Measurements from ENCODE around the gene BCAS1.
A peak's percentile ranks its signal among the peaks of the same experiment; 100 is the strongest.

The BCAS1 gene

DNA sequence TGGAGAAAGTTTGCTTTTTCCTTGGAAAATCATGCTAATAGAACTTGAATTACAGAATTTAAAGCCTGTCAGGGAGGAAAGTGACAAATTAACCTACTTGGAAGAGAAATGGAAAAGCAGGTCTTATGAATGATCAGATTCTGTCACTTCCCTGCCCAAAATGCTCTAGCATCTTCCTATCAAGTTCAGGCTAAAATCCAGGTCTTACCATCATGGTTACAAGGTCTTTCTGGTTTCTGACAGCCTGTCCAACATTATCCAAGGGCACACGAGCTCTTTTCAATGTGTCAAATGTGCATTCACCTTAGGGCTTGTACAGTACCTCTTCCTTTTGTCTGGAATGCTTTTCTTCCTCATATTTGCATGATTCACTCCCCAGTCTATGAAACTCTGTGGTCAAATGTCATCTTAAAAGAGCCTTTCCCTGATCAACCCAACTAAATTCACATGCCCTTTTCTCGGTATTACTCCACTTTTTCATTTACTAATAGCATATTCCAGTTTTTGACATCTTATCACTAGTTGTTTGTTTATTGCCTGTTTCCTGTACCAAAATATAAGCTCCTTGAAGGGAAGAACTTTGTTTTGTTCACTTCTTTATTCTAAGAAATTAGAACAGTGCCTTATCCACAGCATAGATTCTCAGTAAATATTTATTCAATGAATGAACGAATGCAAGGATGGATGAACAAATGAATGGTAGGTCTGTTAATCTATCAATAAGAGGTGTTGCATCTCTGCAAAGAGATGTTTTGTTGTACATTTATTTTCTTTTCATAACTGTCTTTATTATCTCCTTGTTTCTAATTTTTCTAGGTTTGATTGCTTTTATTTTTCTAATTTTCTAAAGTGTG, 139.5 kb downstream of the BCAS1 start:
- Mint-ChIP-seq H3K4me3 (no peak overlapping the region), H3K27me3 (ENCODE audit: low read depth, poor library complexity) (peaks cover 4% of the 10 kb centered on the region), H3K36me3 (ENCODE audit: low read depth) (no peaks in the 10 kb centered on the region), H3K4me1 (peaks cover 32% of the 10 kb centered on the region), H3K27ac (no peak overlapping the region), H3K9me3 (no peaks in the 10 kb centered on the region)
- TF ChIP-seq CTCF (IDR thresholded peaks at IDR 0.05), result no peak
- no peak for DNase-seq

- Mint-ChIP-seq H3K27me3 (ENCODE audit: low read depth, poor library complexity) (peaks cover 4% of the 10 kb centered on the region), H3K27ac (no peak overlapping the region), H3K9me3 (no peaks in the 10 kb centered on the region), H3K4me1 (peaks cover 27% of the 10 kb centered on the region), H3K36me3 (ENCODE audit: low read depth) (no peaks in the 10 kb centered on the region), H3K4me3 (no peak overlapping the region)
- DNase-seq, result no peak
- no peak for TF ChIP-seq CTCF (IDR thresholded peaks at IDR 0.05)
Measured at GRCh38 chr20:53929974-53930650, 140.3 kb downstream of the BCAS1 start.

GRCh38 chr20:53929399-53929798, 141.0 kb downstream of the BCAS1 start:
- no peaks in the 10 kb centered on the region for H3K9me3 Mint-ChIP-seq
- H3K4me1 Mint-ChIP-seq, result peaks cover 20% of the 10 kb centered on the region
- DNase-seq, result no peak
- H3K27ac Mint-ChIP-seq, result no peak overlapping the region
- no peaks in the 10 kb centered on the region for H3K36me3 Mint-ChIP-seq (ENCODE audit: low read depth)
- no peak overlapping the region for H3K4me3 Mint-ChIP-seq
- no peak for TF ChIP-seq CTCF (IDR thresholded peaks at IDR 0.05)
- no peaks in the 10 kb centered on the region for H3K27me3 Mint-ChIP-seq (ENCODE audit: low read depth, poor library complexity)

DNA sequence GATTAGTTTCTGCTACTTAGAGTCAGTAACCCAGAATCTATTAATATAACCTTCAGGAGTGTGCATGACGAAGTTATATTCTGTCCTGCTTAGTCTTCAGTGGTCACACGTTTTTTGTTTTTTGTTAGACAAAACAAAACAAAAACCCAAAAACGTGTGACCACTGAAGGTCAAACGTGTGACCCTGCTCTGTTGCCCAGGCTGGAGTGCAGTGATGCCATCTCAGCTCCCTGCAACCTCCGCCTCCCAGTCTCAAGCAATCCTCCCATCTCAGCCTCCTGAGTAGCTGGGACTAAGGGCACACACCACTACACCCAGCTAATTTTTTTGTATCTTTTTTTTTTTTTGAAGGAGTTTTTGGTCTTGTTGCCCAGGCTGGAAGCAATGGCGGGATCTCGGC, 142.4 kb downstream of the BCAS1 start:
- Mint-ChIP-seq H3K4me3 (no peak overlapping the region), H3K36me3 (ENCODE audit: low read depth) (no peaks in the 10 kb centered on the region), H3K27ac (no peak overlapping the region), H3K9me3 (peaks cover 7% of the 10 kb centered on the region), H3K4me1 (peaks cover 14% of the 10 kb centered on the region), H3K27me3 (ENCODE audit: low read depth, poor library complexity) (no peaks in the 10 kb centered on the region)
- TF ChIP-seq CTCF (IDR thresholded peaks at IDR 0.05), result no peak
- DNase-seq, result no peak

DNA sequence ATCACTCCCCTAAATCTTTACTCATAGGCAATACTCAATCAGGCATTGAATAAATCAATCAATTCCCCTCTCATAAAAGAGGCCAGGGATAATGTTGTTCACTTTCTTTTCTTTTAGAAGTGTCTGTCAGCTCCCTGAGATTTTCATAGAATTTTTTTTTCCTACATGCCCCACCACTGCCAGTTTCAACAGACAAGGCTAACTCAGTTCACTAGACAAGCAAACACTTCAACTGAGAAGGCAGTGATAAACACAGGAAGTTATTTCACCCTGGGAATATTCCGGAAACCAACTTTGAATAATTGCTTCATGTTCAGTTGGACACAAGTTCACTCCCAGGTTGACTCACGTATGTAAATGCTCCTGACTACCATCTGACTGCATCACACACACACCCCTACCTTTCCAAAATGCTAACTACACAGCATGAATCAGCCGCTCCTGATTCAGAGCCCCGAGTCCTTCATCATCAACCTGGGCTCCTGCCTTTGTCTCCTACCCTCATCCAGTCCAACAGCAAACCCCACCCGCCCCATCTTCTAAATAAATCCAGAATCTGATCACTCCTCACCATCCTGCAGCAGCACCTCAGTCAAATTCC, 143.9 kb downstream of the BCAS1 start:
- H3K36me3 Mint-ChIP-seq (ENCODE audit: low read depth), result no peaks in the 10 kb centered on the region
- H3K4me3 Mint-ChIP-seq, result no peak overlapping the region
- H3K27ac Mint-ChIP-seq, result peak overlapping the region; percentile 11
- DNase-seq, result no peak
- peaks cover 14% of the 10 kb centered on the region for H3K4me1 Mint-ChIP-seq
- TF ChIP-seq CTCF (IDR thresholded peaks at IDR 0.05), result no peak
- H3K27me3 Mint-ChIP-seq (ENCODE audit: low read depth, poor library complexity), result no peaks in the 10 kb centered on the region
- peaks cover 10% of the 10 kb centered on the region for H3K9me3 Mint-ChIP-seq
